ENCODE results near the gene MICU1. TPM values are rescaled to one million over a fixed set of nuclear protein-coding genes. Genes with fewer than 3 reads are reported as not detected.

The MICU1 gene
- total and polyA plus RNA-seq, 2 of the 13 experiments (the other 11 are each of a cell fraction or from before 2014, with no cell fraction given), result 32.5 to 56.1 TPM

GRCh38 chr10:72331575-72332422, 294.1 kb downstream of the MICU1 start (continued):
- TF ChIP-seq UBTF (CRISPR knock-in tag; IDR thresholded peaks at IDR 0.05) (peak; percentile 42), ZFP41 (CRISPR knock-in tag; IDR thresholded peaks at IDR 0.05; ENCODE audit: borderline replicate concordance) (peak; percentile 70; the same call in 1 of the 2 replicates), NFKB2 (CRISPR knock-in tag; IDR thresholded peaks at IDR 0.05; ENCODE audit: borderline replicate concordance) (no peak), LRRFIP1 (CRISPR knock-in tag; conservative IDR thresholded peaks at IDR 0.05) (no peak), SMARCE1 (IDR thresholded peaks at IDR 0.05; ENCODE audit: borderline replicate concordance) (no peak), ELF1 (CRISPR knock-in tag; IDR thresholded peaks at IDR 0.05) (no peak), FOXM1 (CRISPR knock-in tag; IDR thresholded peaks at IDR 0.05) (no peak), SP4 (CRISPR knock-in tag; IDR thresholded peaks at IDR 0.05) (peak; percentile 54; the same call in 1 of the 2 replicates), BATF2 (CRISPR knock-in tag; IDR thresholded peaks at IDR 0.05) (no peak), MAFG (CRISPR knock-in tag; IDR thresholded peaks at IDR 0.05) (no peak), ZNF614 (CRISPR knock-in tag; IDR thresholded peaks at IDR 0.05; ENCODE audit: borderline replicate concordance) (no peak; the same call in 1 of the 2 replicates), MED13 (CRISPR knock-in tag; IDR thresholded peaks at IDR 0.05) (peak; percentile 20; the same call in 1 of the 2 replicates), ZNF224 (CRISPR knock-in tag; IDR thresholded peaks at IDR 0.05) (no peak), HINFP (CRISPR knock-in tag; IDR thresholded peaks at IDR 0.05; ENCODE audit: low read depth) (no peak; the same call in 1 of the 2 replicates), ZNF530 (CRISPR knock-in tag; IDR thresholded peaks at IDR 0.05; ENCODE audit: low read depth) (no peak), RFX5 (IDR thresholded peaks at IDR 0.05; ENCODE audit: low read depth, low read length) (peak; percentile 98), SKI (IDR thresholded peaks at IDR 0.05; ENCODE audit: partially characterized antibody) (peak; percentile 44), E2F2 (CRISPR knock-in tag; IDR thresholded peaks at IDR 0.05; ENCODE audit: borderline replicate concordance) (no peak), PHB2 (IDR thresholded peaks at IDR 0.05; ENCODE audit: partially characterized antibody) (no peak), MAF1 (CRISPR knock-in tag; IDR thresholded peaks at IDR 0.05; ENCODE audit: borderline replicate concordance) (0 out of 2 replicates have a peak, but pooled peaks have one; percentile 44), TCF12 (IDR thresholded peaks at IDR 0.05) (no peak), TCF12 (CRISPR knock-in tag; IDR thresholded peaks at IDR 0.05) (no peak)

Measured in HepG2 (cell line).